Testis (tissue), 3 donors: ENCODE measurements around the gene RHBDL3. TPM values are rescaled to one million over a fixed set of nuclear protein-coding genes. Genes with fewer than 3 reads are reported as not detected.

Experiments
- DNase-seq: peaks from one replicate; pipeline ENCODE4 v3.0.0-alpha.2; 2019
- H3K27ac ChIP-seq, 2 donors: fragments of 200-600 bp; sonication (generic); one replicate each; pipeline ENCODE4 v1.5.1; 2019
- H3K27me3 ChIP-seq: fragments of 200-600 bp; sonication (generic); one replicate; pipeline ENCODE4 v1.5.1; 2019
- H3K36me3 ChIP-seq: fragments of 200-600 bp; sonication (generic); one replicate; pipeline ENCODE4 v1.5.1; 2017; ENCODE audit warnings: low read depth; ENCODE audit errors: missing control alignments
- H3K4me1 ChIP-seq: fragments of 200-600 bp; sonication (generic); one replicate; pipeline ENCODE4 v1.5.1; 2019
- H3K4me3 ChIP-seq, 2 donors: fragments of 200-600 bp; sonication (generic); one replicate each; pipeline ENCODE4 v1.5.1; 2017 to 2019
- H3K9me3 ChIP-seq: fragments of 200-600 bp; sonication (generic); one replicate; pipeline ENCODE4 v1.5.1; 2017
- CTCF ChIP-seq, 3 experiments: fragments of 450-650 bp in 2 of 3; fragments of 200-600 bp in 1 of 3; sonication (generic) in 1 of 3; IDR thresholded peaks; one replicate each; pipeline ENCODE4 v1.5.1; 2016 to 2019; ENCODE audit warnings: antibody characterized with exemption in 3 of 3, mild to moderate bottlenecking in 2 of 3, moderate library complexity in 1 of 3
- POLR2A ChIP-seq: fragments of 450-650 bp; IDR thresholded peaks from one replicate; pipeline ENCODE4 v1.6.1; 2017; ENCODE audit warnings: antibody characterized with exemption, mild to moderate bottlenecking, moderate library complexity
- WGBS, 2 donors: methylation state at CpG; one replicate each; pipeline ENCODE4 v1.1.5; 2018; 5-methylcytosine and 5-hydroxymethylcytosine counted together
- intact Hi-C: fragments of 100-400 bp; cut with DNase I; formaldehyde crosslinking; loops from one replicate; pipeline ENCODE4 v1.15.1; 2023; ENCODE audit warnings: low total_unique reads
- polyA plus RNA-seq: library from polyadenylated mRNA; stranded (reverse); fragments of 350-450 nt; fragmentation: Illumina TruSeq; extraction: RNeasy Lipid Tissue Mini Kit (QIAGEN cat#74804); gene quantifications from one replicate; pipeline ENCODE4 v1.2.3, GENCODE V29; 2014; ENCODE audit warnings: low read depth, low replicate concordance; ENCODE audit not compliant: insufficient read depth
- total RNA-seq, 2 donors: library from RNA; depleted of rRNA; stranded (reverse); fragments of >200 nt; gene quantifications; one replicate each; pipeline ENCODE4 v1.2.3, GENCODE V29; 2016

RHBDL3 gene
- total and polyA plus RNA-seq, 3 donors from 2014 or later, result 3.5 to 4.5 (median 4.1) TPM

DNA sequence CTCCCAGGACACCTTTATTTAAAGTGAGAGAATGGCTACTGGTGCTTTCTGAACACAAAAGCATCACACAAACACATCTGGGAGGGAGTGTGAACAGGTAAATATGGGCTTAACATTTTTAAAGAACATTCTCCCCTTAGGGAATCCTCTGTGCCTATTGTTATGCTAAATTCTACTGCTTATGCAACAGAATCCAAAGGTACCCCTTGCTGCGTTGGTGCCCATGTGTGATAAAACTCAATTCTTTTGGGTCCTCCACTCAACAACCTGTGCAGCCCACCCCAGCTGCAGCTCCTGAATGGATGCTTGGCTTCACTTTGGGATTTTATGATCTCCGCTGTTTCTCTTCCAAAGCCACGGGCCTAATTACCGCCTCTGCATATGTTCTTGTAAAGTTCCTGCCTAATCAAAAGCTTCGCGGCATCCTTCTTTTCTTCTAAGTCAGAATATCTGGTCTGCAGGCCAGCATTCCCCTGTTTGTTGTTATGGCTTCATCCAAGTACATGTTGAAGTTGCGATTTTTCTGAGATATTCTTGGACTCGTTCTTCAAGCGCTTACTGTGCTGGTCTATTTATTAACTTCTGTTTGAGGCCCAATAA lies 23.9 kb downstream of the RHBDL3 start:
- WGBS, 2 donors, result 82 to 84% methylated on average over 9 of the region's 9 CpGs
- intact Hi-C loops, result no loop called here
- no peak for TF ChIP-seq CTCF (IDR thresholded peaks at IDR 0.05)
- no peak for TF ChIP-seq POLR2A
- no peaks in the 10 kb centered on the region for H3K36me3 ChIP-seq
- no peak overlapping the region for H3K4me3 ChIP-seq
- DNase-seq, result no peak
- no peaks in the 10 kb centered on the region for H3K27me3 ChIP-seq
- H3K9me3 ChIP-seq, result no peaks in the 10 kb centered on the region
- H3K27ac ChIP-seq, result no peak overlapping the region
- no peaks in the 10 kb centered on the region for H3K4me1 ChIP-seq

DNA sequence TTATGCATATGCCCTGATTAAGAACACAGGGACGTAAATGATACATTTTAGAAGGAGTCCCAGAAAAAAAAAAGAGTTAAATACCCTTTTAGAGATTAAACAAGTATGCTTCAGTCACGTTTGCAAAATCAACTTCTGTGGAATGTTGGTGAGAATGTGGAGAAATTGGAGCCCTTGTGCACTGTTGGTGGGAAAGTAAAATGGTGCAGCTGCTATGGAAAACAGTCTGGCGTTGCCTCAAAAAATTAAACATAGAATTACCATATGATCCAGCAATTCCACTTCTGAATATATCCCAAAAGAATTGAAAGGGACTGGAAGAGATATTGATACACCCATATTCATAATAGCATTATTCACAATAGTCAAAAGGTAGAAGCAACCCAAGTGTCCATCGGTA lies 26.5 kb downstream of the RHBDL3 start:
- Histone ChIP-seq H3K27ac (no peak overlapping the region), H3K4me3 (no peak overlapping the region), H3K36me3 (no peaks in the 10 kb centered on the region), H3K9me3 (no peaks in the 10 kb centered on the region), H3K27me3 (no peaks in the 10 kb centered on the region), H3K4me1 (no peaks in the 10 kb centered on the region)
- no peak for DNase-seq
- 74 to 78% methylated on average over 4 of the region's 4 CpGs for WGBS, 2 donors
- TF ChIP-seq POLR2A (no peak), CTCF (IDR thresholded peaks at IDR 0.05) (no peak)
- intact Hi-C loops, result no loop called here

GRCh38 chr17:32297424-32297823 lies 31.8 kb downstream of the RHBDL3 start:
- TF ChIP-seq POLR2A (no peak), CTCF (IDR thresholded peaks at IDR 0.05) (no peak)

DNA sequence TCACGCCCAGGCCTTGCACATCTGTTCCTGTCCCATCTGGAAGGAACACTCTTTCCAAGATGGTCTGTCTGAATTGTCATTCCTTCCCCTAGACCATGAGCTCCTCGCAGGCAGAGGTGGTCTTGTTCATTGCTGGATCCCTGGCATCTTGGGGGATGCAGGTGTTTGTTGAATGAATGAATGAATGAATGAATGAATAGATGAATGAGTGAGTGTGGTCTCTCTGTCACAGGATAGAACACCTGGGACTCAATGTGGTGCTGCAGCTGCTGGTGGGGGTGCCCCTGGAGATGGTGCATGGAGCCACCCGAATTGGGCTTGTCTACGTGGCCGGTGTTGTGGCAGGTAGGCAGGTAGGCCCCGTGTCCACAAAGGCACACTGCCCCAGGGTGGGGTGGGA lies 32.2 kb downstream of the RHBDL3 start:
- Histone ChIP-seq H3K27me3 (no peaks in the 10 kb centered on the region), H3K9me3 (no peaks in the 10 kb centered on the region), H3K36me3 (no peaks in the 10 kb centered on the region), H3K4me3 (no peak overlapping the region), H3K27ac (no peak overlapping the region), H3K4me1 (peaks cover under 1% of the 10 kb centered on the region)
- TF ChIP-seq POLR2A (no peak), CTCF (IDR thresholded peaks at IDR 0.05) (no peak)
- no peak for DNase-seq
- WGBS, 2 donors, result 91 to 98% methylated on average over 5 to 6 of the region's 6 CpGs
- intact Hi-C loops, result no loop called here

More at GRCh38 chr17:32297424-32297823, 31.8 kb downstream of the RHBDL3 start:
- Histone ChIP-seq H3K4me1 (no peaks in the 10 kb centered on the region), H3K9me3 (no peaks in the 10 kb centered on the region), H3K27me3 (no peaks in the 10 kb centered on the region), H3K36me3 (no peaks in the 10 kb centered on the region), H3K4me3 (no peak overlapping the region), H3K27ac (no peak overlapping the region)
- WGBS, 2 donors, result 84 to 97% methylated on average over 2 of the region's 2 CpGs
- DNase-seq, result no peak
- intact Hi-C loops, result no loop called here

GRCh38 chr17:32298298-32298697 lies 32.7 kb downstream of the RHBDL3 start:
- 81 to 84% methylated on average over 4 to 6 of the region's 6 CpGs for WGBS, 2 donors
- Histone ChIP-seq H3K27ac (no peak overlapping the region), H3K4me3 (no peak overlapping the region), H3K27me3 (no peaks in the 10 kb centered on the region), H3K36me3 (no peaks in the 10 kb centered on the region), H3K9me3 (no peaks in the 10 kb centered on the region), H3K4me1 (peaks cover 5% of the 10 kb centered on the region)
- intact Hi-C loops, result no loop called here
- DNase-seq, result no peak
- TF ChIP-seq POLR2A (no peak), CTCF (IDR thresholded peaks at IDR 0.05) (no peak)
